Stimulated activated CD8-positive, alpha-beta memory T cell treated with anti-CD3 and anti-CD28 coated beads, Interleukin-15, amount 100 ng/mL, for 48 hours (primary cell): ENCODE measurements around the gene SLC20A1.
"Not testable (repeated sequence)": the region's sequence is repeated elsewhere in the genome, so short reads cannot be mapped to it uniquely, and the experiment has no call there.

Source experiments
- DNase-seq, 2 donors: peaks; one replicate each; pipeline ENCODE4 v3.0.0-alpha.2; 2020; ENCODE audit warnings: low read depth in 2 of 2

Gene SLC20A1, protein sequence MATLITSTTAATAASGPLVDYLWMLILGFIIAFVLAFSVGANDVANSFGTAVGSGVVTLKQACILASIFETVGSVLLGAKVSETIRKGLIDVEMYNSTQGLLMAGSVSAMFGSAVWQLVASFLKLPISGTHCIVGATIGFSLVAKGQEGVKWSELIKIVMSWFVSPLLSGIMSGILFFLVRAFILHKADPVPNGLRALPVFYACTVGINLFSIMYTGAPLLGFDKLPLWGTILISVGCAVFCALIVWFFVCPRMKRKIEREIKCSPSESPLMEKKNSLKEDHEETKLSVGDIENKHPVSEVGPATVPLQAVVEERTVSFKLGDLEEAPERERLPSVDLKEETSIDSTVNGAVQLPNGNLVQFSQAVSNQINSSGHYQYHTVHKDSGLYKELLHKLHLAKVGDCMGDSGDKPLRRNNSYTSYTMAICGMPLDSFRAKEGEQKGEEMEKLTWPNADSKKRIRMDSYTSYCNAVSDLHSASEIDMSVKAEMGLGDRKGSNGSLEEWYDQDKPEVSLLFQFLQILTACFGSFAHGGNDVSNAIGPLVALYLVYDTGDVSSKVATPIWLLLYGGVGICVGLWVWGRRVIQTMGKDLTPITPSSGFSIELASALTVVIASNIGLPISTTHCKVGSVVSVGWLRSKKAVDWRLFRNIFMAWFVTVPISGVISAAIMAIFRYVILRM

DNA sequence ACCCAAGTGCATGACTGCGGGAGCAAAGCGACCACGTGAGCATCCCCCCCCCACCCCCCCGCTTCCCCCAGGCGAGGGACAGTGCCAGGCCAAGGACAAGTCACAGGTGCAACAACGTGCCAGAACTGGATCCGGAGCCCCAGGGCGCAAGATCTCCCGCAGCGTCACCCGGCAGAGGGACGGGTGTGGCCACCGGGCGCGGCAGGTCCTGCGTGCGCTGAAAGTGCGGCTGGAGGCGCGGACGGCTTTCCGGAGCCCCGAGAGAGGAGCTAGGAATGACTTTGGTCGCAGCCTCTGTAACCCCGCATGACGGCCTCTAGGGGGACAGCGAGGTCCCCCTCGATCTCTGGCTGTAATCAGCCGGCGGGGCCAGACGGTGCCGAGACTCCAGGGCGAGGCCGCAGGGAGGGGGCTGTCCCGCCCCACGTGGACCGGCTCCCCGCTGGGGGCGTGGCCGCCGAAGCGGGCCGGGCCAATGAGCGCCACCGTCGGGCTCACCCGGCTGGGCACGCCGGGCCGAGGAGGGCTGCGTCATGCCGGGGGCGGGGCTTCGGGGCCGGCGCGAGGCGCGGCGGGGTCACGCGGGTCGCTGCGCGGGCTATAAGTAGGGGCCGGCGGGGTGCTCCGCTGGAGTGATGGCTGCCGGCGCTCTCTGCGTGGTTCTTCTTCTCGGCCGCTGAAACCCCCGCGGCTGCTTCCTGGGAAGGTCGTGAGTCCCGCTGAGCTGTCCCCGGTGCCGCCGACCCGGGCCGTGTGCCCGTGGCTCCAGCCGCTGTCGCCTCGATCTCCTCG is at the start of gene SLC20A1:
Gene SLC20A1 (plus strand): TSS at position 630 of the 792 bp plus-strand sequence. CDS start 890 bp downstream, outside the sequence.
- peak; percentile 97 to 99 for DNase-seq

DNA sequence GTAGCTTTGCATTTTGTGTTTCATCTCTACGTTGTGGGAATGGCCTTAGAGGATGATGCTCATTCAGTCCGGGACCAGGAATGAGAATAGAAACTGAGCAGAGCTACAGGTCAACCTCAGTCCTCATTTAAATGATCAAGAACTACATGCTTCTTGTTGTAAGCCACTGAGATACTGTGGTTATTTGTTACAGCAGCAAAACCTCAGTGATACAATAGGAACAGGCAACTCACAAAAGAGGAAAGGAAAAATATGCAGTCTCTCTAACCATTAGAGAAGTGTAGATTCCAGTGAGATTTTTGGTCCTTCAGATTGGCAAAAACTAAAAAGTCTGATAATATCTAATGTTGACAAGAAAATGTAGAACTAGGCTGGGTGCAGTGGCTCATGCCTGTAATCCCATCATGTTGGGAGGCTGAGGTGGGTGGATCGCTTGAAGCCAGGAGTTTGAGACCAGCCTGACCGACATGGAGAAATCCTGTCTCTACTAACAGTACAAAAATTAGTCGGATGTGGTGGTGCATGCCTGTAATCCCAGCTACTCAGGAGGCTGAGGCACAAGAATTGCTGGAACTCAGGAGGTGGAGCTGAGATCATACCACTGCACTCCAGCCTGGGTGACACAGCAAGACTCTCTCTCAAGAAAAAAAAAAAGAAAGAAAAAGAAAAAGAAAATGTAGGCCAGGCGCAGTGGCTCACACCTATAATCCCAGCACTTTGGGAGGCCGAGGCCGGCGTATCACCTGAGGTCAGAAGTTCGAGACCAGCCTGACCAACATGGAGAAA is 48.0 kb upstream of the SLC20A1 start:
- DNase-seq = no peak

DNA sequence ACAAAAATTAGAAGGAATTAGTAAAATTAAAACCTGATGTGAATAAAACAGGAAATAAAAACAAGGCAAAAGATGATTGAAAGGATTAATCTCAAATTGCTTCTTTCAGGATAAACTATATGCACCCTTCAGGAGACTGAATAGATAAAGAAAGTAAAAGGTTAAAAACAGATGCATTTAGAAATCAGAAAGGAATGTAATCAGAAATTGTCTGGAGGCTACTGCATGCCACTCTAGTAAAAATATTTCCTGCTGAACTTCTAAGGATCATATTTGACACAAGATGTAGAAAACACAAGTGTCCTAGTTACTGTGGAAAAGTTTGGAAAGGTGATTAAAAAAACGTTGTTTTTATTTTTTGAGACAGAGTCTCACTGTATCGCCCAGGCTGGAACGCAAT is 45.1 kb upstream of the SLC20A1 start:
- no peak for DNase-seq

DNA sequence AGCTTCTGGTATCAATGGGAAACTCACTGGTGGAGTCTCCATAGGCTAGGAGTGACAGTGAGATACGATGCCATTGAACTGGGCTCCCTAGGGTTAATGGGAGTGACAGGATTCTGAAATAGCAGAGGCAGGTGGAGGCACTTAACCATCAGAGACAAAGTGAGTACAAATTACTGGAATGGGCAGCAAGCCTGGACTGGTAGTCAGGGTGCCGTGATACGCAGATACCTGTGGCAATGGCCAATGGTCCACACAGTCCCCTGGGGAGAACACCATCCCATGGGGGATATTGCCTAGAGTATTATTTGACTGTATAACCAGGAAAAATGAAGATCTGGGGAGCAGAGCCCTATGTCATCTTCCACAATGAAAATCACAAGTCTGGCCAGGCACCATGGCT is 44.0 kb upstream of the SLC20A1 start:
- DNase-seq = no peak

DNA sequence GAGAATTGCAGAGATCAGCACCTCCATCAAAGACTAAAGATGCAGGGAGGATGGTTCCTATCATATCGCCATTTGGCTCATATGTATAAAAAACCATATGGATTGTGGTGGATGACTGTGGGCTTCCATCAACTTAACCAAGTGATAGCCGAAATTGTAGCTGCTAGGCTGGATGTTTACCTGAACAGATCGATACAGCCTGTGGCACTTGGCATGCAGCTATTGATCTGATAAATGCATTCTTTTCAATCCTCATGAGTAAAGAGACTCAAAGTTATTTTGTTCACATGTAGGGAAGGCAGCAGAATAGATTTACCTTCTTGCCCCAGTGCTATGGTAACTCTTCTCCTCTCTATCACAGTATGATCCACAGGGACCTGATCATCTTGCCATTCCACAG is 42.8 kb upstream of the SLC20A1 start:
- no peak for DNase-seq

DNA sequence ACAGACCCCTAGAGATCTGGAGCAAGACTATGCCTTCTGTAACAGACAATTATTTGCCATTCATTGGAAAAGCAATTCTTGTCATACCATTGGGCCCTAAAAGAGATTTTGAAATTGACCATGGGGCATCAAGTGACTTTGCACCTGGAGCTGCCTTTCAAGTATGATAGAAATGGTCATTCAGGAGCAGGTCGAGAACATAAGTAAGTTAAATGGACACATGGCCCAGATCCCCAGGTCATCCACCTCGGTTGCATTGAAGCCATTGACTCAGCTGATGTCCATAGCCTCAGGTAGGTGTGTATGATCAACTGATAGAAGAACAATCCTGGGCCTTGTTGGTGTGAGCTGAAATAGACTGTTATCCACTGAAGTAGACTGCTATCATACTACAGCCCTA is 42.0 kb upstream of the SLC20A1 start:
- no peak for DNase-seq

DNA sequence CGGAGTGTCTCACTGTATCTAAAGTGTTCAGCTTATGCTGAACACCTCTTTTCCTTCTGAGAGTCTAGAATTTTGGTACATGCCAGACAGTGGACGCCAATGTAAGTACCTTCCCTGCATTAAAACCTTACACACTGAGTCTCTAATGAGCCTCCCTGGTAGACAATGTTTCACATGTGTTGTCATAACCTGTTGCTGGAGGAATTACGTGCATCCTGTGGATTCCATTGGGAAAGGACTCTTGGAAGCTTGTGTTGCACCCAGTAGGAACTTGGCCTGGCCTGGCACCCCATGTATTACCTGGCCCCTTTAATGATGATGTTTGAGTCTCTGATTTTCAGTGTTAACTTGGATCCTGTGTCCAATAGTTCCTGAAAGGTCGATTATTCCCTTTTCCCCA is 40.8 kb upstream of the SLC20A1 start:
- DNase-seq = no peak

GRCh38 chr2:112605926-112606325 is 39.8 kb upstream of the SLC20A1 start:
- DNase-seq = no peak

DNA sequence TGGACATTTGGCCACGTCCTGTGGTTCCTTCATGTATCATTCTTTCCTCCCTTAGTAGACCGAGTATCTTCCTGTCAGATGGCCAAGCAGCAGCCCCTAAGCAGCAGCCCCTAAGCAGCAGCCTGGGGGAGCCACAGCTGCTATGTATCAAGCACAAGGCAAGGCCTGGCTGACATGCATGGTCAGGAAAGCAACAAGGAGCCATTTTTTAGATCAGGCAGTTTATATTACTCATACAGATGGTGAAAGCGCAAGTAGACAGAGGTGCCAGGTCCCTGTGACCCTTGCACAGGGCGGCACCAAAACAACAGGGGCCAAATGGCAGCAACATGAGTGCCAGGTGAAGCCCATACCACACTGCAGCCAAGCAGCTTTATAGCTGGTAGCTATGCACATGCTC is 39.2 kb upstream of the SLC20A1 start:
- DNase-seq = no peak

- DNase-seq = no peak
These were observed 37.9 kb upstream of the SLC20A1 start for GRCh38 chr2:112607680-112608438.

DNA sequence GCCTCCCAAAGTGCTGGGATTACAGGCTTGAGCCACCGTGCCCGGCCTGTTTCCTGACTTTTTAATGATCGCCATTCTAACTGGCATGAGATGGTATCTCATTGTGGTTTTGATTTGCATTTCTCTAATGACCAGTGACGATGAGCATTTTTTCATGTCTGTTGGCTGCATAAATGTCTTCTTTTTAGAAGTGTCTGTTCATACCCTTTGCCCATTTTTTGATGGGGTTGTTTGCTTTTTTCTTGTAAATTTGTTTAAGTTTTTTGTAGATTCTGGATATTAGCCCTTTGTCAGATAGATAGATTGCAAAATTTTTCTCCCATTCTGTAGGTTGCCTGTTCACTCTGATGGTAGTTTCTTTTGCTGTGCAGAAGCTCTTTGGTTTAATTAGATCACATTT is 36.4 kb upstream of the SLC20A1 start:
- DNase-seq = not testable (repeated sequence)

- DNase-seq = not testable (repeated sequence)
These were observed 33.5 kb upstream of the SLC20A1 start for GRCh38 chr2:112612283-112612682.

DNA sequence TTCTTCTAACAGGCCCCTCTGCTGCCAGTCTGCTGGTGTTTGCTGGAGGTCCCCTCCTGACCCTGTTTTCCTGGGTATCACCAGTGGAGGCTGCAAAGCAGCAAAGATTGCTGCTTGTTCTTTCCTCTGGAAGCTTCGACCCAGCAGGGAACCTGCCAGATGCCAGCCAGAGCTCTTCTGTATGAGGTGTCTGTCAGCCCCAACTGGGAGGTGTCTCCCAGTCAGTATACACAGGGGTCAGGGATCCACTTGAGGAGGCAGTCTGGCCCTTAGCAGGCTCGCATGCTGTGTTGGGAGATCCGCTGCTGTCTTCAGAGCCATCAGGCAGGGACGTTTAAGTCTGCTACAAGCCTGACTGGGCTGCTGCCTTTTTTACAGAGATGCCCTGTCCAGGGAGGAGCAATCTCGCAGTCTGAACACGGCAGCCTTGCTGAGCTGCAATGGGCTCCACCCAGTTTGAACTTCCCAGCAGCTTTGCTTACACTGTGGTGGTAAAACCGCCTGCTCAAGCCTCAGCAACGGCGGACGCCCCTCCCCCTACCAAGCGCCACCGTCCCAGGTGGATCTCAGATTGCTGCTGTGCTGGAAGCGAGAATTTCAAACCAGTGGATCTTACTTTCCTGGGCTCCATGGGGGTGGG is 31.4 kb upstream of the SLC20A1 start:
- DNase-seq = no peak

- DNase-seq = no peak
These were observed 30.7 kb upstream of the SLC20A1 start for GRCh38 chr2:112615051-112615450.

GRCh38 chr2:112615798-112616197 is 29.9 kb upstream of the SLC20A1 start:
- DNase-seq = not testable (repeated sequence)

GRCh38 chr2:112618383-112618782 is 27.4 kb upstream of the SLC20A1 start:
- no peak for DNase-seq

- no peak for DNase-seq
These were observed 23.8 kb upstream of the SLC20A1 start for GRCh38 chr2:112621790-112622527.

GRCh38 chr2:112622528-112622849 is 23.2 kb upstream of the SLC20A1 start:
- DNase-seq = no peak

- DNase-seq = peak; percentile 70 to 71
These were observed 21.6 kb upstream of the SLC20A1 start for GRCh38 chr2:112623913-112624777.
